Chondrocyte (in vitro differentiated cells): ENCODE data around the gene FTL. TPM values are rescaled to one million over a fixed set of nuclear protein-coding genes. Genes with fewer than 3 reads are reported as not detected.
"Not testable (repeated sequence)": the region's sequence is repeated elsewhere in the genome, so short reads cannot be mapped to it uniquely, and the experiment has no call there.

ENCODE experiments used
- DNase-seq: peaks from one replicate; pipeline ENCODE4 v3.0.0; 2021; ENCODE audit warnings: mixed read lengths, low spot score
- H3K27ac Mint-ChIP-seq: one replicate; pipeline ENCODE4 v1.8.0; 2021; ENCODE audit warnings: mild to moderate bottlenecking, moderate library complexity, mixed read lengths; ENCODE audit not compliant: unreplicated experiment
- H3K27me3 Mint-ChIP-seq: 2 replicates; pipeline ENCODE4 v1.8.0; 2021; ENCODE audit warnings: low read depth, mixed read lengths
- H3K36me3 Mint-ChIP-seq: 2 replicates; pipeline ENCODE4 v1.8.0; 2021; ENCODE audit warnings: low read depth, mixed read lengths
- H3K4me1 Mint-ChIP-seq: 2 replicates; pipeline ENCODE4 v1.8.0; 2021; ENCODE audit warnings: low read depth, mild to moderate bottlenecking, mixed read lengths
- H3K4me3 Mint-ChIP-seq: one replicate; pipeline ENCODE4 v1.8.0; 2021; ENCODE audit warnings: mild to moderate bottlenecking, moderate library complexity, mixed read lengths; ENCODE audit not compliant: unreplicated experiment
- H3K9me3 Mint-ChIP-seq: 2 replicates; pipeline ENCODE4 v1.8.0; 2021; ENCODE audit warnings: low read depth, mixed read lengths
- CTCF ChIP-seq: fragments of 200-600 bp; sonication (generic); IDR thresholded peaks from 2 replicates; pipeline ENCODE4 v1.5.0; 2021; ENCODE audit warnings: antibody characterized with exemption, mild to moderate bottlenecking, moderate library complexity
- total RNA-seq: library from RNA; stranded (reverse); gene quantifications from 3 replicates; pipeline ENCODE4 v1.2.1, GENCODE V29; 2021

FTL gene
- total RNA-seq, 1 donor from 2014 or later = 1,722 TPM

- Mint-ChIP-seq H3K36me3 (peaks cover 6% of the 10 kb centered on the region), H3K27ac (peak overlapping the region; percentile 98), H3K9me3 (no peaks in the 10 kb centered on the region), H3K27me3 (no peaks in the 10 kb centered on the region), H3K4me1 (peaks cover 20% of the 10 kb centered on the region), H3K4me3 (no peak overlapping the region)
- TF ChIP-seq CTCF = no peak
- no peak for DNase-seq
These were observed 38.2 kb upstream of the FTL start for GRCh38 chr19:48926909-48927308.

GRCh38 chr19:48927692-48928091, 37.4 kb upstream of the FTL start:
- not testable (repeated sequence) for H3K36me3 Mint-ChIP-seq, H3K4me3 Mint-ChIP-seq, DNase-seq, H3K27me3 Mint-ChIP-seq, H3K9me3 Mint-ChIP-seq
- Mint-ChIP-seq H3K27ac (peak overlapping the region; percentile 98), H3K4me1 (peaks cover 20% of the 10 kb centered on the region)

- H3K9me3 Mint-ChIP-seq = no peaks in the 10 kb centered on the region
- DNase-seq = no peak
- no peak overlapping the region for H3K4me3 Mint-ChIP-seq
- H3K27me3 Mint-ChIP-seq = peaks cover 3% of the 10 kb centered on the region
- no peaks in the 10 kb centered on the region for H3K36me3 Mint-ChIP-seq
- TF ChIP-seq CTCF = no peak
- H3K4me1 Mint-ChIP-seq = peaks cover 23% of the 10 kb centered on the region
- H3K27ac Mint-ChIP-seq = no peak overlapping the region
These were observed 36.7 kb upstream of the FTL start for GRCh38 chr19:48928164-48929025.

GRCh38 chr19:48933382-48933932, 31.7 kb upstream of the FTL start, which contains the start of gene DHDH:
Gene DHDH, plus strand, starts transcription at chr19:48933699. Its CDS starts 23 bp downstream, at chr19:48933722.
- Mint-ChIP-seq H3K4me1 (peaks cover 8% of the 10 kb centered on the region), H3K36me3 (no peaks in the 10 kb centered on the region), H3K27me3 (peaks cover 3% of the 10 kb centered on the region), H3K27ac (no peak within 1 kb of the TSS), H3K4me3 (peak within 1 kb of the TSS; percentile 73), H3K9me3 (no peaks in the 10 kb centered on the region)
- DNase-seq = no peak
- TF ChIP-seq CTCF = no peak

- no peak overlapping the region for H3K27ac Mint-ChIP-seq
- no peaks in the 10 kb centered on the region for H3K36me3 Mint-ChIP-seq
- no peak for TF ChIP-seq CTCF
- H3K9me3 Mint-ChIP-seq = no peaks in the 10 kb centered on the region
- H3K27me3 Mint-ChIP-seq = peaks cover 3% of the 10 kb centered on the region
- peaks cover 8% of the 10 kb centered on the region for H3K4me1 Mint-ChIP-seq
- H3K4me3 Mint-ChIP-seq = no peak overlapping the region
- DNase-seq = no peak
These were observed 30.3 kb upstream of the FTL start for GRCh38 chr19:48934837-48935236.
